ENCODE measurements around the gene TDO2. TPM values are rescaled to one million over a fixed set of nuclear protein-coding genes. Genes with fewer than 3 reads are reported as not detected.
"Not testable (repeated sequence)": the region's sequence is repeated elsewhere in the genome, so short reads cannot be mapped to it uniquely, and the experiment has no call there.

TDO2 gene
- total and polyA plus RNA-seq, 4 donors = 0.41 to 5.9 (median 0.42) TPM; not detected in 1

DNA sequence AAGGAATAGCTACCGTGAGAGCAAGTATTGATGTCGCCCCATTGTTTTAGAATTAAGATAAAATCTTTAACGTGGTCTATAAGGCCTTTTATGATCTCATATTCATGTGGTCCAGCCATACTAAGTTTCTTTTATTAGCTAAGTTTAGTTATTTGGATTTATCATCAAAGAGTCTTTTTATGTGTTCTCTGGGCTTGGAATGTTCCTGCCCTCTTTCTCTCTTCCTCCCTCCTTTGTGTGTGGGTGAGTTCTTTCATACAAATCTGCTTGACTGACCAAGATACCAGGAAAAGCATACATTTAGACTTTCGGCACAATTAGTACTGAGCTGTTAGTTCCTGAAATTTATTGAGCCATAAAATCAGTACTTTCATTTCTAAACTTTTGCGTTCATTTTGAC, 11.3 kb downstream of the TDO2 start:
- WGBS, 2 donors = 52 to 55% methylated on average over 5 of the region's 5 CpGs
- ATAC-seq (ENCODE audit: low FRiP score) (no peak), DNase-seq (no peak)
- no peak overlapping the region for H3K27ac ChIP-seq (ENCODE audit: low read depth in 1 of 2, low read length in 2 of 2)
- intact Hi-C loops (cut with DNase I) = no loop called here
- H3K4me3 ChIP-seq (ENCODE audit: low read length in 2 of 2) = no peak overlapping the region
- H3K9me3 ChIP-seq (ENCODE audit: control insufficient read depth, low read length) = no peaks in the 10 kb centered on the region
- H3K4me1 ChIP-seq (ENCODE audit: control insufficient read depth in 1 of 2, insufficient read depth in 2 of 2, low read length in 2 of 2) = no peaks in the 10 kb centered on the region
- H3K27me3 ChIP-seq (ENCODE audit: control insufficient read depth in 1 of 2, insufficient read depth in 2 of 2, low read length in 1 of 2) = no peaks in the 10 kb centered on the region
- no peaks in the 10 kb centered on the region for H3K36me3 ChIP-seq (ENCODE audit: control insufficient read depth in 1 of 2, insufficient read depth in 2 of 2, low read length in 1 of 2)

DNA sequence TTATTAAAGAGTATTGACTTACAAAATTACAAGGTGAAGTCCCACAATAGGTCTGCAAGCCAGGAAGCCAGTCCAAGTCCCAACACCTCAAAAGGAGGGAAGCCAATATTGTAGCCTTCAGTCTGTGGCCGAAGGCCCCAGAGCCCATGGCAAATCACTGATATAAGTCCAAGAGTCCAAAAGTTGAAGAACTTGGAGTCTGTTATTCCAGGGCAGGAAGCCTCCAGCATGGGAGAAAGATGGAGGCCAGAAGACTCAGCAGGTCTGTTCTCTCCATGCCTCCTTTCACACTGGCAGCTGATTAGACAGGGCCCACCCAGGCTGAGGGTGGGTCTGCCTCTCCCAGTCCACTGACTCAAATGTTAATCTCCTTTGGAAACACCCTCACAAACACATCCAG, 18.1 kb downstream of the TDO2 start:
- no peaks in the 10 kb centered on the region for H3K9me3 ChIP-seq (ENCODE audit: control insufficient read depth, low read length)
- H3K4me3 ChIP-seq (ENCODE audit: low read length in 2 of 2) = no peak overlapping the region
- ATAC-seq (ENCODE audit: low FRiP score) (no peak), DNase-seq (no peak)
- intact Hi-C loops (cut with DNase I) = no loop called here
- H3K27ac ChIP-seq (ENCODE audit: low read depth in 1 of 2, low read length in 2 of 2) = no peak overlapping the region
- peaks cover 0 to 2% of the 10 kb centered on the region in 2 donors for H3K36me3 ChIP-seq (ENCODE audit: control insufficient read depth in 1 of 2, insufficient read depth in 2 of 2, low read length in 1 of 2)
- 97 to 100% methylated on average over 1 of the region's 1 CpG for WGBS, 2 donors
- H3K27me3 ChIP-seq (ENCODE audit: control insufficient read depth in 1 of 2, insufficient read depth in 2 of 2, low read length in 1 of 2) = no peaks in the 10 kb centered on the region
- no peaks in the 10 kb centered on the region for H3K4me1 ChIP-seq (ENCODE audit: control insufficient read depth in 1 of 2, insufficient read depth in 2 of 2, low read length in 2 of 2)

DNA sequence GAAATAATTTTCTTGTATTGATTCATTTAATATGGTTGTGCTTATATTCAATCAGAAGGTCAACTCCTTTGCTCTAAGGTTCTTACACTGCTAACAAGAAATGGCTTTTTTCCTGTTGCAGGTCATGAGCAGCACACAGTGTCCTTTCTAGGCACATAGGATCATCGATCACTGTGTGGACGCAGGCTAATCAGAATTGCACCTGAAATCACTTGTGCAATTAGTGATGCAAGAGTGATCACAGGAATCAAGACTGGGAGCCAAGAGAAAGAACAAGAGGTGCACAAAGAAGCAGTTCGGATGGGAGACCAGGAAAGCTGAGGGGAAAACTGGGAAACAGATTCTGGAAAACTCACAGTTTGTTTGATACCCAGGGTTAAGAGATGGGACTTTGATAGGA, 21.1 kb downstream of the TDO2 start:
- no peak for ATAC-seq (ENCODE audit: low FRiP score)
- no peaks in the 10 kb centered on the region for H3K9me3 ChIP-seq (ENCODE audit: control insufficient read depth, low read length)
- H3K36me3 ChIP-seq (ENCODE audit: control insufficient read depth in 1 of 2, insufficient read depth in 2 of 2, low read length in 1 of 2) = peaks cover 2% of the 10 kb centered on the region in 2 donors
- intact Hi-C loops (cut with DNase I) = no loop called here
- DNase-seq = no peak
- H3K4me3 ChIP-seq (ENCODE audit: low read length in 2 of 2) = no peak overlapping the region
- H3K4me1 ChIP-seq (ENCODE audit: control insufficient read depth in 1 of 2, insufficient read depth in 2 of 2, low read length in 2 of 2) = no peaks in the 10 kb centered on the region
- no peak overlapping the region for H3K27ac ChIP-seq (ENCODE audit: low read depth in 1 of 2, low read length in 2 of 2)
- 58 to 88% methylated on average over 3 of the region's 3 CpGs for WGBS, 2 donors
- H3K27me3 ChIP-seq (ENCODE audit: control insufficient read depth in 1 of 2, insufficient read depth in 2 of 2, low read length in 1 of 2) = no peaks in the 10 kb centered on the region

DNA sequence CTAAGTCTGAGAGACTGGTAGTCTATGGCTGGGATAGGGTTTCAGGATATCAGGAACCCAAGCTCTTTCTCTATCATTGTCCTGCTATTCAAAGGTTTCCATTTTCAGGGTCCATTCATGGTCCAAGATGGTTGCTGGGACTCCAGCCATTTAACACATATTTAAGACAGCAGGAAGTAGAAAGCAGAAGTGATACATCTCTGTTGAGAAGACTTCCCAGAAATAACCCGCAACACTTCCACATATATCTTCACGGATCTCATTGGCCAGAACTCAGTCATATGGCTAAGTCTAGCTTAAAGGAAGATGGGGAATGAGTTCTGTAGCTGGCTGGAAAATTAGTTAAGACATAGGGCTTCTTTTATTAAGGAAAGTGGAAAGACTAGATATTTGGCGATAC, 26.3 kb downstream of the TDO2 start:
- H3K4me3 ChIP-seq (ENCODE audit: low read length in 2 of 2) = no peak overlapping the region
- H3K4me1 ChIP-seq (ENCODE audit: control insufficient read depth in 1 of 2, insufficient read depth in 2 of 2, low read length in 2 of 2) = no peaks in the 10 kb centered on the region
- peaks cover 0 to 6% of the 10 kb centered on the region in 2 donors for H3K36me3 ChIP-seq (ENCODE audit: control insufficient read depth in 1 of 2, insufficient read depth in 2 of 2, low read length in 1 of 2)
- H3K27ac ChIP-seq (ENCODE audit: low read depth in 1 of 2, low read length in 2 of 2) = no peak overlapping the region
- ATAC-seq (ENCODE audit: low FRiP score) (no peak), DNase-seq (no peak)
- H3K27me3 ChIP-seq (ENCODE audit: control insufficient read depth in 1 of 2, insufficient read depth in 2 of 2, low read length in 1 of 2) = no peaks in the 10 kb centered on the region
- intact Hi-C loops (cut with DNase I) = no loop called here
- H3K9me3 ChIP-seq (ENCODE audit: control insufficient read depth, low read length) = no peaks in the 10 kb centered on the region
- 96 to 97% methylated on average over 3 of the region's 3 CpGs for WGBS, 2 donors

DNA sequence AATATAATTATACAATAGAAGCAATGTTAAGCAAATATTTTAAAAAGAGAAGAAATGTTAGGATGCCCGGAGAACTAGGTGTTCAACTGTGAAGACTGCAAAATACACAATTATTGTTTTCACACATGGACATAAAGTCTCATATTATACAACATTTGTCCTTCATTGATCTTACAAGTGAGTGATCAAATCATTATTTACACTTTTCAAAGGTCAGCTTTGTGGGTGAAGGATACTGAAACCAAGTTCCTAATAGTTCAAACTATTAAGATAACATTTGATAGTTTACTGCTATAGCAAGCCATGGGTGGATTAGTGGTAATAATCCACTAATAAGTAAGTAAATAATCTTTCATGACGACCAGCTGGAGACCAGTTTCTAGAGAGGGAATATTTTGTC, 26.8 kb downstream of the TDO2 start:
- no peak for ATAC-seq (ENCODE audit: low FRiP score)
- WGBS, 2 donors = 86 to 93% methylated on average over 2 of the region's 2 CpGs

DNA sequence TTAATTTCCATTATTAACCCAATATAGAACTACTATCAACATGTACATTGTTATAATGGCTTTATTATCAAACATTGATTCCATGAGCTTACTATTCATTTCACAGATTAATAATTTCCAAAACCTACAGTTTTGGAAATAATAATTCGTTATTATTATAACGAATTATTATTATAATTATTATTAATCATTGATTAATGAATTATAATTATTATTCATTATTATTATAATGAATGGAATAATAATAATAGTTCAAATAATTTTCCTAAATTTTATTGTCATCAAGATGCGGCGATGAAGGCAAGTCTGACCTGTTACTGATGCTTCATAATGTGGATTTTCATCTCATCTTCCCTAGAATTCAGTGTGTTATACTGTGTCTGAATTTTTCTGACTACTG, 28.1 kb downstream of the TDO2 start:
- ATAC-seq (ENCODE audit: low FRiP score) = no peak
- intact Hi-C loops (cut with DNase I) = no loop called here
- DNase-seq = no peak
- Histone ChIP-seq H3K4me1 (ENCODE audit: control insufficient read depth in 1 of 2, insufficient read depth in 2 of 2, low read length in 2 of 2) (no peaks in the 10 kb centered on the region), H3K27me3 (ENCODE audit: control insufficient read depth in 1 of 2, insufficient read depth in 2 of 2, low read length in 1 of 2) (no peaks in the 10 kb centered on the region), H3K4me3 (ENCODE audit: low read length in 2 of 2) (no peak overlapping the region), H3K9me3 (ENCODE audit: control insufficient read depth, low read length) (no peaks in the 10 kb centered on the region), H3K36me3 (ENCODE audit: control insufficient read depth in 1 of 2, insufficient read depth in 2 of 2, low read length in 1 of 2) (peaks cover 0 to 6% of the 10 kb centered on the region in 2 donors), H3K27ac (ENCODE audit: low read depth in 1 of 2, low read length in 2 of 2) (no peak overlapping the region)
- WGBS, 2 donors = 92 to 96% methylated on average over 4 of the region's 4 CpGs

More for the DNA sequence above, 26.8 kb downstream of the TDO2 start:
- intact Hi-C loops (cut with DNase I) = no loop called here
- H3K9me3 ChIP-seq (ENCODE audit: control insufficient read depth, low read length) = no peaks in the 10 kb centered on the region
- no peaks in the 10 kb centered on the region for H3K4me1 ChIP-seq (ENCODE audit: control insufficient read depth in 1 of 2, insufficient read depth in 2 of 2, low read length in 2 of 2)
- no peak overlapping the region for H3K4me3 ChIP-seq (ENCODE audit: low read length in 2 of 2)
- no peaks in the 10 kb centered on the region for H3K27me3 ChIP-seq (ENCODE audit: control insufficient read depth in 1 of 2, insufficient read depth in 2 of 2, low read length in 1 of 2)
- no peak for DNase-seq
- H3K27ac ChIP-seq (ENCODE audit: low read depth in 1 of 2, low read length in 2 of 2) = no peak overlapping the region
- peaks cover 0 to 6% of the 10 kb centered on the region in 2 donors for H3K36me3 ChIP-seq (ENCODE audit: control insufficient read depth in 1 of 2, insufficient read depth in 2 of 2, low read length in 1 of 2)

DNA sequence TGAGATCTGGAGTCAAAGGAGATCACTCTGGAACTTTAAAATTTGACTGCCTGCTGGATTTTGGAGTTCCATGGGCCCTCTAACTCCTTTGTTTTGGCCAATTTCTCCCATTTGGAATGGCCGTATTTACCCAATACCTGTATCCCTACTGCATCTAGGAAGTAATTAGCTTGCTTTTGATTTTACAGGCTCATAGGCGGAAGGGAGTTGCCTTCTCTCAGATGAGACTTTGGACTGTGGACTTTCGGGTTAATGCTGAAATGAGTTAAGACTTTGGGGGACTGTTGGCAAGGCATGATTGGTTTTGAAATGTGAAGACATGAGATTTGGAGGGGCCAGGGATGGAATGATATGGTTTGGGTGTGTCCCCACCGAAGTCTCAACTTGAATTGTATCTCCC, 31.1 kb downstream of the TDO2 start:
- H3K9me3 ChIP-seq (ENCODE audit: control insufficient read depth, low read length); intact Hi-C loops (cut with DNase I); H3K27ac ChIP-seq (ENCODE audit: low read depth in 1 of 2, low read length in 2 of 2); H3K4me3 ChIP-seq (ENCODE audit: low read length in 2 of 2); ATAC-seq (ENCODE audit: low FRiP score); H3K36me3 ChIP-seq (ENCODE audit: control insufficient read depth in 1 of 2, insufficient read depth in 2 of 2, low read length in 1 of 2); DNase-seq; H3K4me1 ChIP-seq (ENCODE audit: control insufficient read depth in 1 of 2, insufficient read depth in 2 of 2, low read length in 2 of 2); H3K27me3 ChIP-seq (ENCODE audit: control insufficient read depth in 1 of 2, insufficient read depth in 2 of 2, low read length in 1 of 2): not testable (repeated sequence)
- 94 to 97% methylated on average over 4 of the region's 4 CpGs for WGBS, 2 donors

DNA sequence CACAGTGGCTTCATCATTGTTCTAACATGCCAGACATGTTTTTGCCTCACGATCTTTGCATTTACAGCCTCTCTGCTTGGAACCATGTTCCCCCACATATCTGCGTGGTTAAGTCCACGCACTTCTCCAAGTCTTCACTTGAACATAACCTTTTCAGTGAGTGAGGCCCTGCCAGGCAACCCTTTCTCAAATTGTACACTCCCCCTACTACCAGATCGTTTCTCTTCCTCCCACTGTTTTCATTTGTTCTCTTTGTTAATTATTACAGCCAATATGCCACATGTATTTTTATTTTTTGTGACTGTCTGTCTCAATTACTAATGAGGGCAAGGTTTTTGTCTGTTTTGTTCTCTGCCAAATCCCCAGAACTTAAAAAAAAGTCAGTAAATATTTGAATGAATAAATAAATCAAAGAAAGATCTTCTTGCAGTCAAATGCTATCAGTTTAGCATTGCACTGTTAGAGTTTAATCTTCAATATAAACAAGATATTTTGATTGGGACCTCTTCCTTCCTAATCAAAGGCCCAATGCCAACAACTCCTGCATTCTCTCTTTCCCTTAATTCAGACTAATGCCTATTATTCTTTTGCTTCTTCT, 32.0 kb downstream of the TDO2 start:
- no peaks in the 10 kb centered on the region for H3K9me3 ChIP-seq (ENCODE audit: control insufficient read depth, low read length)
- H3K36me3 ChIP-seq (ENCODE audit: control insufficient read depth in 1 of 2, insufficient read depth in 2 of 2, low read length in 1 of 2) = peaks cover 2 to 3% of the 10 kb centered on the region in 2 donors
- 85 to 86% methylated on average over 4 of the region's 4 CpGs for WGBS, 2 donors
- H3K4me1 ChIP-seq (ENCODE audit: control insufficient read depth in 1 of 2, insufficient read depth in 2 of 2, low read length in 2 of 2) = no peaks in the 10 kb centered on the region
- no peak overlapping the region for H3K27ac ChIP-seq (ENCODE audit: low read depth in 1 of 2, low read length in 2 of 2)
- H3K27me3 ChIP-seq (ENCODE audit: control insufficient read depth in 1 of 2, insufficient read depth in 2 of 2, low read length in 1 of 2) = no peaks in the 10 kb centered on the region
- ATAC-seq (ENCODE audit: low FRiP score) (no peak), DNase-seq (no peak)
- no peak overlapping the region for H3K4me3 ChIP-seq (ENCODE audit: low read length in 2 of 2)
- intact Hi-C loops (cut with DNase I) = no loop called here

DNA sequence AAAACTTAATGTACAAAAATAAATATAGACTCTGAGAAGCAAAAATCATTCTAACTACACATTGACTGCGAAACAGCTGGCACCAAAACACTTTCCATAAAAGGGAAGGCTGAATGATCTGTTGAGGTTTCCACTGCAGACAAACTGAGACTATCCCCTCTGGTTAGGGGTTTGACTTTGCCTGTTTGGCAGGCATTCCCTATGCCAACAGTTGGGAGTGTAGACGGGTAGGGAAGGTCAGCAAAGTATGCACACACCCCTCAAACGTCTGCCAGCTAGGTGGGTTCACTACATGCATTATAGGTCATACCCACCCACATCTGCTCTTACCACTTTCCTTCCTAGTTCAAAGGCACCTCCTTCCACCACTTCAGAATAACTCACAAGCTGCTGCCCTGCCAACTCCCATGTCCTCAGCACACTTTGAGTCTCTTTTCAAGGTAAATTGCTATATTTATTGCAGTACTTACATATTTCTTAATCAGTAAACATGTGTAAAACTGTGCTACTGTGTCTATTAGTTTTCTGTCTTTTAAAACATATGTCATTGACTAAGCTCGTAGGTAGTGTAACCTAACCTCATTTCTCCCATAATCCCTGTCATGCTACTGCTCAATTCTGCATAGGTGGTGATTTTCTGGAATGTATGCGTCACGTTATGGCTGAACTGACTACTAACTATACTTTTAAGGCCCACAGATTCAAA, 37.7 kb downstream of the TDO2 start:
- ATAC-seq (ENCODE audit: low FRiP score) = no peak
- Histone ChIP-seq H3K4me1 (ENCODE audit: control insufficient read depth in 1 of 2, insufficient read depth in 2 of 2, low read length in 2 of 2) (no peaks in the 10 kb centered on the region), H3K27me3 (ENCODE audit: control insufficient read depth in 1 of 2, insufficient read depth in 2 of 2, low read length in 1 of 2) (no peaks in the 10 kb centered on the region), H3K4me3 (ENCODE audit: low read length in 2 of 2) (no peak overlapping the region), H3K9me3 (ENCODE audit: control insufficient read depth, low read length) (no peaks in the 10 kb centered on the region), H3K27ac (ENCODE audit: low read depth in 1 of 2, low read length in 2 of 2) (no peak overlapping the region), H3K36me3 (ENCODE audit: control insufficient read depth in 1 of 2, insufficient read depth in 2 of 2, low read length in 1 of 2) (peaks cover 2 to 3% of the 10 kb centered on the region in 2 donors)
- intact Hi-C loops (cut with DNase I) = no loop called here
- no peak for DNase-seq
- WGBS, 2 donors = 81 to 82% methylated on average over 6 of the region's 6 CpGs

All from aorta (tissue), 5 donors.